ENCODE results near the gene SLC25A27. TPM values are rescaled to one million over a fixed set of nuclear protein-coding genes. Genes with fewer than 3 reads are reported as not detected.

SLC25A27 gene, protein sequence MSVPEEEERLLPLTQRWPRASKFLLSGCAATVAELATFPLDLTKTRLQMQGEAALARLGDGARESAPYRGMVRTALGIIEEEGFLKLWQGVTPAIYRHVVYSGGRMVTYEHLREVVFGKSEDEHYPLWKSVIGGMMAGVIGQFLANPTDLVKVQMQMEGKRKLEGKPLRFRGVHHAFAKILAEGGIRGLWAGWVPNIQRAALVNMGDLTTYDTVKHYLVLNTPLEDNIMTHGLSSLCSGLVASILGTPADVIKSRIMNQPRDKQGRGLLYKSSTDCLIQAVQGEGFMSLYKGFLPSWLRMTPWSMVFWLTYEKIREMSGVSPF
- 2.6 and 6.5 TPM in 2 replicates for total RNA-seq

DNA sequence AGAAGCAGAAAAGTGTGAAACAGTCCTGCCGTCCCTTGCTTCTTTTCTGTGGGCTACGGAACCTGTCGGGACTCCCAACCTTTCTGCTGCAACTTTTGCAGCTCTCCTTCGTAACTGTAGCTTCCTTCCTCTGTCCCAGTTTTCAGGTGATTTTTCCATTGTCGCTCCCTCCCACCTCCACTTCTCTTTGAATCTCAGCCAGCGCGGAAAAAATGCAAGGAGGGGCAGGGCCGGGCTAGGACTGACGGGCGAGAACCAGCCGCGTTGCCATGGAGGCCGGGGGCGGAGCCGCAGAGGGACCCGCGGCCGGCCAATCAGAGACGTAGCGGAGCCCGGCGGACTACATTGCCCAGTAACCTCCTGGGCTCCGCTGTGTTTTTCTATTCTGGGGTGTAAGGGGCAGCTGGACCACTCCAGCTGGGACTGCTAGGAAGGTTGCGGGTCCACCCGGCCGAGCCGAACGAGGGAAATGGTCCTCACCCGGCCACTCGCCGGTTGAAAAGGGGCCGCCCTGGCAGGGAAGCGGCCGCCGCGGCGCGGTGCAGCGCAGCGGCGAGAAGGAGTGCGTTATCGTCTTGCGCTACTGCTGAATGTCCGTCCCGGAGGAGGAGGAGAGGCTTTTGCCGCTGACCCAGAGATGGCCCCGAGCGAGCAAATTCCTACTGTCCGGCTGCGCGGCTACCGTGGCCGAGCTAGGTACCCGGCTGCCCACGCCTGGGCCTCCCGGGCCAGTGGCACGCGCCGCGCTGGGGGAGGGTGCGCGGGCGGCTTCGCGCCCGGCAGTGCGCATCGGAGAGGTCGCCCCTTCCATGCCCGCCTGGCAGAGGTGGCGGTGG, at the start of gene SLC25A27, which contains the start of gene CYP39A1:
SLC25A27 (plus strand) TSS at position 373 of the 836 bp plus-strand sequence; CDS start at position 591, 218 bp downstream.
CYP39A1 (minus strand) TSS at position 216 of the 836 bp plus-strand sequence. CDS start 236 bp downstream, outside the sequence.
- TF ChIP-seq, protein P1, sequence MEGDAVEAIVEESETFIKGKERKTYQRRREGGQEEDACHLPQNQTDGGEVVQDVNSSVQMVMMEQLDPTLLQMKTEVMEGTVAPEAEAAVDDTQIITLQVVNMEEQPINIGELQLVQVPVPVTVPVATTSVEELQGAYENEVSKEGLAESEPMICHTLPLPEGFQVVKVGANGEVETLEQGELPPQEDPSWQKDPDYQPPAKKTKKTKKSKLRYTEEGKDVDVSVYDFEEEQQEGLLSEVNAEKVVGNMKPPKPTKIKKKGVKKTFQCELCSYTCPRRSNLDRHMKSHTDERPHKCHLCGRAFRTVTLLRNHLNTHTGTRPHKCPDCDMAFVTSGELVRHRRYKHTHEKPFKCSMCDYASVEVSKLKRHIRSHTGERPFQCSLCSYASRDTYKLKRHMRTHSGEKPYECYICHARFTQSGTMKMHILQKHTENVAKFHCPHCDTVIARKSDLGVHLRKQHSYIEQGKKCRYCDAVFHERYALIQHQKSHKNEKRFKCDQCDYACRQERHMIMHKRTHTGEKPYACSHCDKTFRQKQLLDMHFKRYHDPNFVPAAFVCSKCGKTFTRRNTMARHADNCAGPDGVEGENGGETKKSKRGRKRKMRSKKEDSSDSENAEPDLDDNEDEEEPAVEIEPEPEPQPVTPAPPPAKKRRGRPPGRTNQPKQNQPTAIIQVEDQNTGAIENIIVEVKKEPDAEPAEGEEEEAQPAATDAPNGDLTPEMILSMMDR (IDR thresholded peaks at IDR 0.05; ENCODE audit: insufficient read depth, low read depth, low read length): no peak
- DNase-seq (ENCODE audit: low read depth): peak; percentile 71
- peak within 1 kb of the TSS; percentile 78 for H3K4me3 ChIP-seq (ENCODE audit: low read depth, low read length)

DNA sequence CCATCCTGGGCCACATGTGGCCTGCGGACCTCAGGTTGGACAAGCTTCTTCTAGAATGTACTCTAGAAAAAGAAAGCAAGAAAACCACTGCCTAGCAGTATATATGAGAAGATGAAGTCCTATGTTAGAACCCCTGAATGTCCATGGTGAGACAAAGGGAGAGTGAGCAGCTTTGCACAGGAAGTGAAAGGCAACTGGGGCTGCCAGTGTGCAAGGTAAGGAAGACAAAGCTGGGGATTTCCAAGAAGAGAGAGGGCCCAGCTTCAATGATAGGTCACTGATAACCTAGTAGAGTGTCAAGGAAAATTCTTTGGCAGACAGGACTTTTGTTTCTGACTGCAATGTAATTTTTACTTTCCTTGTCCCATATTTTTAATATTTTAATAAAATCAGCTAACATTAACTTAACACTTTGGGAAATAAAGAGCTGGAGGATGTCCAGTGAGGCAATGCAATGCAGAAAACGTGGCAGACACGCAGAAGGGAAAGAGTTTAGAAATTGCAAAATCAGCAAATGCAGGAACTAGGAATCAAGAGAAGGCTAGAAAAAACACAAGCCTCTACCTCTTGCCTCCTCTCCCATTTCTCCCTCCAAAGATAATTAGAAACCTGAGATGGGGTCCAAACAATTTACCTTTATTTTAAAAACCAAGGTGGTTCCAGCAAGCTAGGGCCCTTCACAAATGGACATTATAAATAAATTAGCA, 47.5 kb upstream of the SLC25A27 start:
- DNase-seq (ENCODE audit: low read depth): no peak
- no peak overlapping the region for H3K4me3 ChIP-seq (ENCODE audit: low read depth, low read length)
- TF ChIP-seq, protein P1 (IDR thresholded peaks at IDR 0.05; ENCODE audit: insufficient read depth, low read depth, low read length): no peak

DNA sequence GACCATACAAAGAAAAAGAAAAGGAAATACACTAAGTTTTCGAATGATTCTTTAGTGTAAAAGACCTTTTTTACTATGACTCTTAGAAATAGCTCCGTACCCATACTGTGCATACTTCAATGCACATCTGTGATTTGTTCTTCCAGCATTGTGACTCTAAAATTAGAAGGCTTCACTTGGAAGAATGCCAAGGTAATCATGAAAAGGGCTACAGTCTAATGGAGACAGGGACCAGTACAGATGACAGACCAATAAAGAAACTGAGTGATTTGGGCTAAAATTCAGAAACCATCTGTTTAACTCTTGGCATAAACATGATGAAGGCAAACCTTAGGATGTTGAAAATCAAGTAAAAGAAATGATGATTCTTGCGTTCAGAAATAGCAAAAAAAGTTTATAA, 46.4 kb upstream of the SLC25A27 start:
- TF ChIP-seq, protein P1 (IDR thresholded peaks at IDR 0.05; ENCODE audit: insufficient read depth, low read depth, low read length): no peak
- H3K4me3 ChIP-seq (ENCODE audit: low read depth, low read length): no peak overlapping the region
- no peak for DNase-seq (ENCODE audit: low read depth)

DNA sequence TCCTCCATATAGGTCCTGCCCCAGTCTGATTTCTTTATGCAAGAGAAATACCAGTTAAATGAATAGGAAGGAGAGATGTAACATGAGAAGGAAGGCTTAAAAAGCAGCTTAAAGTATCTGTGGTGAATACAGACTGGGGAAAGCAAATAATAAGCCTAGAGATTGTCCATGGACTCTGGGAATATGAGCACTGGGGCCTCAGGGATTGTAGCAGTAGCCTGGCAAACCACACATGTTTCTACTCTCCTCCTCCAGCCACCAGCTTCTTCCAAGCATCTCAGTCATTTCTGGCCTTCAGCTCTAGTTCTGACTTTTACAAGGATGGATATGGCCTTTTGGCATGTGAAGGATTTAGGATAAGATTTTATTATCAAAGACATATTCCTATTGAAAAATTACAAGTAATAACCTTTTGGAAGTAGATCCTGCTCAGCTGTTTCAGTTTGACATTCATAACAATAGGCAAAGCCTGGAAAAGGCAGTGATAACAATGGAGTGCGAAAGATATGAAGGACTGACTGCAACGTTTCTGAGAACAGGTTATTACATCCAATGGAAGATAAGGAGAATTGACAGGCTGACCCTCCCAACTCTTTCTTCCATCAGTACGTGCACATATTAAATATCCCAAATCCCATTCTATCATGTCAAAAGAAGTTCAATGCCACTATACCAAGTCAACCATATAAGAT, 41.8 kb upstream of the SLC25A27 start:
- H3K4me3 ChIP-seq (ENCODE audit: low read depth, low read length): no peak overlapping the region
- no peak for DNase-seq (ENCODE audit: low read depth)
- TF ChIP-seq, protein P1 (IDR thresholded peaks at IDR 0.05; ENCODE audit: insufficient read depth, low read depth, low read length): no peak

DNA sequence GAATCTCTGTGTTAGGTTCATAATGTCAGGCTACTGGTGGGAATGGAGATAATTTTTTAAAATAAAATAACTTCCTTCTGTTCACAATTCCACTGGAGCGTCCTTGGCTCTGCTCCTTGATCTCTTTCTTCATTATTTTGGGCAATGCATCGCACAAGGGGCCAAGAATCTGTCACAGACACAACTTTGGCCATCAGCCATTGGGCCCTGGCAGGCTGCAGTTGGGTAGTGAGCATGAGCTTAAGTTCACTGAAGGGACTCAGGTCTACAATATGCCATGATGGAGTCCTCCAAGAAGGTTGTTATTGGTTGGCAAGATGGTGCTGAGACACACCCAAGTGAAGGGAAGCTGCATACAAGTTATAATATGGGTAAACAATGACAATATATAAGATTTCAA, 40.1 kb upstream of the SLC25A27 start:
- no peak overlapping the region for H3K4me3 ChIP-seq (ENCODE audit: low read depth, low read length)
- DNase-seq (ENCODE audit: low read depth): no peak
- TF ChIP-seq, protein P1 (IDR thresholded peaks at IDR 0.05; ENCODE audit: insufficient read depth, low read depth, low read length): no peak

DNA sequence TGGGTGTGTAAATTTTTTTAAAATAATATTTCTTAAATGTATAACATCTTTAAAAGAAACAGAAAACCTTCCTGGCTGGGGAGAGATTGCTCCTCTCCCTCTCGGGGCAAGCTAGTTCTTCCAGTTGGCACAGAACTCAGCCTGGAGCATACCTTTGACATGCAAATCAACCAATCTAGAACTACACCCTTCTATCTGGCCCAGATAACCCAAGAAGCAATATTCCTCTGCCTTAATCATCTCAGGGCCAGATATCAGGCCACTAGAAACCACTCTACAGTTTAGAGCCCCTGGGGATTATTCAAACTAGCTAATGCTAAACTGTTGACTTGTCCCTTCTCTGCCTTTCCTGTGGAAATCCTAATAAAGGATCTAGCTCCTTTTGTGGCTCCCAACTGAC, 34.0 kb upstream of the SLC25A27 start:
- TF ChIP-seq, protein P1 (IDR thresholded peaks at IDR 0.05; ENCODE audit: insufficient read depth, low read depth, low read length): no peak
- no peak for DNase-seq (ENCODE audit: low read depth)

More for the DNA sequence above, 34.0 kb upstream of the SLC25A27 start:
- no peak overlapping the region for H3K4me3 ChIP-seq (ENCODE audit: low read depth, low read length)

All from fibroblast of villous mesenchyme (primary cell).